Chondrocyte (in vitro differentiated cells): ENCODE results near the gene PNN. TPM values are rescaled to one million over a fixed set of nuclear protein-coding genes. Genes with fewer than 3 reads are reported as not detected.

Source experiments
- total RNA-seq: library from RNA; stranded (reverse); gene quantifications from 3 replicates; pipeline ENCODE4 v1.2.1, GENCODE V29; 2021

The PNN gene
- total RNA-seq, 1 donor from 2014 or later, result 45.3 TPM

Other genes with a start within 250 kb of the PNN start
- gene SEC23A, start 72.0 kb upstream of the PNN start, total RNA-seq, result 244 to 267 TPM (median 246 TPM) in 3 replicates
- 12.4 to 17.7 TPM (median 14.0 TPM) in 3 replicates for gene GEMIN2, start 60.9 kb upstream of the PNN start, total RNA-seq
- 31.3 to 38.2 TPM (median 37.6 TPM) in 3 replicates for gene TRAPPC6B, start 4.9 kb upstream of the PNN start, total RNA-seq
- 23.0 to 27.3 TPM (median 26.6 TPM) in 3 replicates for gene MIA2, start 58.7 kb downstream of the PNN start, total RNA-seq